GM18502 (cell line): ENCODE data around the gene PRDM4.

Source experiments
- ATAC-seq: cut with Tn5 transposase; IDR thresholded peaks from one replicate; pipeline ENCODE4 v1.9.1; 2021; ENCODE audit warnings: mild to moderate bottlenecking; ENCODE audit not compliant: unreplicated experiment, poor library complexity

PRDM4 gene

DNA sequence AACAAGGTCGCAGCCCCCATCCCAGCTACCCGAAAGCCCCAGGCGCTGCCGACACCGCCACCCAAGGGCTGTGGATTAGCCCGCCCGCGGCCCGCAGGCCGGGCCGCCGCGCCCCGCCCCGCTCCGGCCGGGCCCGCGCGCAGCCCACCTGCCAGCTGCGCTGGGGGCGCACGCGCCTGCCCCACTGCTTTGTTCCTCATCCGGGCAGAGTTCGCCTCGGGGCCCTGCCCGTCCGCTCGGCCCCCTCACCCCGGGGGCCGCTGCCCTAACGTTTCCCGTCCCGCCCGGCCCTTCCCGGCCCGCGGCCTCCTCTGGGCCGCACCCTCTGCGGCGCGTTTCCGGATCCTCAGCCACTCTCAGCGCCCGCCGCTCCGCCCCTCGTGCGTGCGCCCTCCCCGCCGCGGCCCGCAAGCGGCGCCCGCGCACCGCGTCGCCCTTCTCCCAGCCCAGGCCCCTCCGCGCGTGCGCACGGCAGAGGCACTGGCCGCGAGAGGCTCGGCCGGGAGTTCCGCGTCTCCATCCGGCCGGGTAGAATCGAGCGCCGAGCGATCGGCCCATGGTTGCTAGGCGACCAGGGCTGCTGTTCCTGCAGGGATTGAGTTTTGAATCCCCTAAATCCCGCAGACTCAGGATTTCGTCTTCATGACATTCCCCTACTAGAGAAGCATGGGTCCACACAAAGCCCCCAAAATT, at the start of gene PRDM4:
TSS of gene PRDM4 (minus strand) at position 329 of the 693 bp plus-strand sequence. CDS start 622 bp downstream, outside the sequence.
- peak; percentile 94 for ATAC-seq

DNA sequence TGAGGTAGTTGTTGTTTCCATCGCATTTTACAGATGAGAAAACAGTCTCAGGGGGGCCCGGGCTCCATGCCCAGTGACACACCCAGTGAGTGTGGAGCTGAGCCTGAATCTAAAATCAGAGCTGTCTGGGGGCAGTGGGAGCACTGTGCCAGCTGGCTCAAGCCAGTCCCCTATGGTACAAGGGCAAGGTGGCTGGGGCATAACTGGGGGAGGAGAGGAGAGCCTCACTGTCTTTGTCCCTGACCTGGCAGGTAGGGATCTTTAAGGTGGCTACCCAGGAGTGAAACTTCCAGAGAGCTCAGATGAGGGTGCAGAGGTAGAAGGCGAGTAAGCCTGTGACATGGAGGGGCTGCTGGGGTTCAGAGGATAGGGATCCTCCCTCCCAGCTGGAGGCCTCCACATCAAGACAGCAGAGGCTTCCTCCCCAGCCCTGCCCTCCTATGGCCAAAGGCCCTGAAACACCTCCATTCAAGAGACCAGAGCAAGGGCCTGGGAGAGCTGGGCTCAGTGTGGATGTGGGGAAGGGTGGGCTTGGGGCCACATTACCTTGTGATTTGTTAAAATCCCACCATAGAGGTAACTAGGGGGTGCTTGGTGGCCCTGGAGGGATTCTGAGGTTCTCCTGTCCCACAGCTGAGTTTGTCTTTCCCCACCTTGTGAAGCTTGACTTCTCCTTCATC, 46.7 kb upstream of the PRDM4 start:
- no peak for ATAC-seq

GRCh38 chr12:107805488-107806180, 44.7 kb upstream of the PRDM4 start:
- no peak for ATAC-seq

GRCh38 chr12:107803092-107803491, 42.2 kb upstream of the PRDM4 start:
- no peak for ATAC-seq

DNA sequence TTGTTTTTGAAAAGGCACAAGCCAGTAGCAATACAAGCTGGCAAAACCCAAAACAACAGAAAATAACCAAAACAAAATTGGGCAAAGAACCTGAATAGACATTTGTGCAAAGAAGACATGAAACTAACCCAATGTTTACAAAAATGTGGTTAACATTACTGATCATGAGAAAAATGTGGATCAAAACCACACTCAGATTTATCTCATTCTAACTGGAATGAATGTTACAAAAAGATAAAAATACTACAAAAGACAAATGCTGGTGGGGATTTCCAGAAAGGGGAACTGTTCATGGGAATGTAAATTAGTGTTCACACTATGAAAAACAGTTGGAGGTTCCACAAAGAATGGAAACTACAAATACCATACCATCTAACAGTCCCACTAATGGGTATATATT, 40.2 kb upstream of the PRDM4 start:
- ATAC-seq = no peak

GRCh38 chr12:107798580-107798979, 37.6 kb upstream of the PRDM4 start:
- ATAC-seq = no peak

DNA sequence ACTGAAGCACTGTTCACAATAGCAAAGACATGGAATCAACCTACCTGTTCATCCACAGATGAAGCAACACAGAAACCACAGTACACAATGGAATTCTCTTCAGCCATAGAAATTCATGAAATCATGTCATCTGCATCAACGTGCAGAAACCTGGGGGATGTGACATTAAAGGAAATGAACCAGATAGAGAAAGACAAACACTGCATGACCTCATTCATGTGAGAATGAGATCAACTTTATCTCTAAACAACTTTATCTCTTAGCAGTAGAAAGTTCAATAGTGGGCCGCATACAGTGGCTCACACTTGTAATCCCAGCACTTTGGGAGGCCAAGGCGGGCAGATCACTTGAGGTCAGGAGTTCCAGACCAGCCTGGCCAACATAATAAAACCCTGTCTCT, 33.5 kb upstream of the PRDM4 start:
- ATAC-seq = no peak

- ATAC-seq = no peak
Measured at GRCh38 chr12:107791465-107792089, 30.6 kb upstream of the PRDM4 start.

GRCh38 chr12:107788690-107789458, 27.9 kb upstream of the PRDM4 start:
- ATAC-seq = no peak

- ATAC-seq = no peak
Measured at GRCh38 chr12:107788281-107788680, 27.3 kb upstream of the PRDM4 start.

DNA sequence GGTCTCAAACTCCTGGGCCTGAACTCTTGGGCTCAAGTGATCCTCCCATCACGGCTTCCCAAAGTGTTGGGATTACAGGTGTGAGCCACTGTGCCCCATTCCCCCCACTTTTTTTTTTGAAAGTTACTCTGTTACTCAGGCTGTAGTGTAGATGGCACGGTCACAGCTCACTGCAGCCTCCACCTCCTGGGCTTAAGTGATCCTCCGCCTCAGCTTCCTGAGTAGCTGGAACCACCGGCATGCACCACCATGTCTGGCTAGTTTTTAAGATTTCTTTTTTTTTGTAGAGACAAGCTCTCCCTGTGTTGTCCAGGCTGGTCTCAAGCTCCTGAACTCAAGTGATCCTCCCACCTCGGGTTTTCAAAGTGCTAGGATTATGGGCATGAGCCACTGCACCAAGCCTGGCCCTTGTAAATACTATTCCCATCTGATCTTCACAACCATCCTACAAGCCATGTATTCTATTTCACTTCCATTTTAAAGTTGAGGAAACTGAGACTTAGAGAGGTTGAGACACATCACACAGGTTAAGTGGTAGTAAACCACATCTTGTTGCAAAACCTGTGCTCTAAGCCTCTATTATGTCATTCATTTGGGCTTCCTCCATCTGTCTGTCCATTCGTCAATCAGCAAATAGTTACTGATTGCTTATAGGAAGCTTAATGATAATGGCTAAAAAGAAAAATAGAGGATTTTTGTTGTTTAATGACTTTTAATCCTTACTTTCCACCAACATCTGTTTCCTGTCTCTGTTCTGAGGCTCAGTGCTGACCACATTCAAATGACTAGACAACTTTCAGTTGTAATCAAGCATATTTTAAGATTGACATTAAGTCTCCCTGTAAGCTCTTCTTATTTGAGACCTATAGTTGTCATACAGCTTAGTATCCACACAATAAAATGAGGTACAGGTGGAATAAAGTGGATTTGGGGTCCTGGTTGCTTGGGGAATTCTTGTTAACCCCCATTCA, 22.8 kb upstream of the PRDM4 start:
- peak; percentile 57 for ATAC-seq

DNA sequence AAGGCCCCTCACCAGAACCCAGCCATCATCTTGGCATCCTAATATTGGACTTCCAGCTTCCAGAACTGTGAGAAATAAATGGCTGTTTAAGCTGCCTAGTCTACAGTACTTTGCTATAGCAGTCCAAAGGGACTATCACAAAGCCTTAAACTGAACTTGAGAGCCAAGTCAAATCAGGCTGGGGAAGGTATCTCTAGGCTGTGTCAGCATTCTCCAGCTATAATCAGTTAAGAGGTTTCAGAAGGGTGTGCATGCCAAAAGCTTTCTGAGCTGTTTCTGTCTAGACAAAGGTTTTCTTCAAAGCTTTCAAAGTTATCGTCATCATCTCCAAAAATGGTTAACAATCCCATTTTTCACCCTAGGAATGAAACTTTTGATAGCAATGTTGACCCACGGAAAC, 21.1 kb upstream of the PRDM4 start:
- ATAC-seq = no peak

DNA sequence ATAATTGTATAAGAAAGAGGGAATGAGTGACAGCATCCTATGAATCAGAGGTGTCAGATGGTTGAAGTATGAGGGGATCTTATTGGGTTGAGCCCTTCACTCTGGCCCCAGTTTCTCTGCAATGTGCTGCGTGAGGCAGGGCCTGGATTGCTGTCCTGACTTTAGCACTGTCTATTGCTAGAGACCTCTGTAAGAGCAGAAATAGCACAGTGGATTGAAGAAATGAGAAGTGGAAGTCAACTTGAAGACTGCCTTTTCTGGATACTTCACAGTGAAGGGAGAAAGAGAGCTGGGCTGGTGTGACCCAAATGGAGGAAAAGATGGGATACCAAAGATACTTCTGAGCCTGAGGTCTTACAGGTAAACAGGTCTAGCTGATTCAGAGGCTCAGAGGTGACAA, 19.4 kb upstream of the PRDM4 start:
- no peak for ATAC-seq

- ATAC-seq = peak; percentile 71
Measured at GRCh38 chr12:107779077-107779831, 18.3 kb upstream of the PRDM4 start.

GRCh38 chr12:107778383-107779025, 17.6 kb upstream of the PRDM4 start:
- ATAC-seq = no peak

- ATAC-seq = no peak
Measured at GRCh38 chr12:107776171-107776570, 15.2 kb upstream of the PRDM4 start.

DNA sequence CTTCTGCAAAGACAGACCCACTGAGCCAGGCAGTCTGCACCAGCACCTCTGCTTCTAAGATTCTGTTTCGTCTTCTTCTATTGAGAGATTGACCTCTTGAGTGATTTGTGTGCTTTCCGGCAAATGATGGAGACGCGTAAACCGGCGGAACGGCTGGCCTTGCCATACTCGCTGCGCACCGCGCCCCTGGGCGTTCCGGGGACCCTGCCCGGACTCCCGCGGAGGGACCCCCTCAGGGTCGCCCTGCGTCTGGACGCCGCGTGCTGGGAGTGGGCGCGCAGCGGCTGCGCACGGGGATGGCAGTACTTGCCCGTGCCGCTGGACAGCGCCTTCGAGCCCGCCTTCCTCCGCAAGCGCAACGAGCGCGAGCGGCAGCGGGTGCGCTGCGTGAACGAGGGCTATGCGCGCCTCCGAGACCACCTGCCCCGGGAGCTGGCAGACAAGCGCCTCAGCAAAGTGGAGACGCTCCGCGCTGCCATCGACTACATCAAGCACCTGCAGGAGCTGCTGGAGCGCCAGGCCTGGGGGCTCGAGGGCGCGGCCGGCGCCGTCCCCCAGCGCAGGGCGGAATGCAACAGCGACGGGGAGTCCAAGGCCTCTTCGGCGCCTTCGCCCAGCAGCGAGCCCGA, 14.3 kb upstream of the PRDM4 start:
- no peak for ATAC-seq
